ENCODE measurements around the gene CDH6. TPM values are rescaled to one million over a fixed set of nuclear protein-coding genes. Genes with fewer than 3 reads are reported as not detected.
A peak's percentile ranks its signal among the peaks of the same experiment; 100 is the strongest.

The CDH6 gene
- total and polyA plus RNA-seq, 10 donors = 0.11 to 2.7 (median 0.60) TPM

GRCh38 chr5:31268256-31268655 lies 74.8 kb downstream of the CDH6 start:
- Histone ChIP-seq H3K4me3 (no peak overlapping the region), H3K27me3 (replicated peaks in 1 of 7) (no peaks in the 10 kb centered on the region), H3K36me3 (no peaks in the 10 kb centered on the region), H3K9me3 (no peaks in the 10 kb centered on the region), H3K4me1 (no peaks in the 10 kb centered on the region), H3K27ac (no peak overlapping the region)
- DNase-seq = no peak
- intact Hi-C loops (cut with DNase I; ENCODE audit: low total_unique reads) = no loop called here
- WGBS, 5 donors = 74 to 90% (median 78%) methylated on average over 2 of the region's 2 CpGs
- TF ChIP-seq POLR2AphosphoS5 (IDR thresholded peaks at IDR 0.05) (no peak), POLR2A (IDR thresholded peaks at IDR 0.05) (no peak), CTCF (IDR thresholded peaks at IDR 0.05 in 8 of 11, conservative IDR thresholded peaks at IDR 0.05 in 3 of 11) (no peak)

GRCh38 chr5:31268686-31269085 lies 75.2 kb downstream of the CDH6 start:
- DNase-seq = no peak

GRCh38 chr5:31269259-31269658 lies 75.8 kb downstream of the CDH6 start:
- no peaks in the 10 kb centered on the region for H3K27me3 ChIP-seq (replicated peaks in 1 of 7)
- WGBS, 5 donors = 43 to 75% (median 63%) methylated on average over 4 of the region's 4 CpGs
- DNase-seq = no peak
- H3K36me3 ChIP-seq = no peaks in the 10 kb centered on the region
- no peaks in the 10 kb centered on the region for H3K9me3 ChIP-seq
- H3K27ac ChIP-seq = no peak overlapping the region
- TF ChIP-seq POLR2AphosphoS5 (IDR thresholded peaks at IDR 0.05) (no peak), POLR2A (IDR thresholded peaks at IDR 0.05) (no peak)
- intact Hi-C loops (cut with DNase I; ENCODE audit: low total_unique reads) = no loop called here
- H3K4me1 ChIP-seq = no peaks in the 10 kb centered on the region
- no peak overlapping the region for H3K4me3 ChIP-seq

More at GRCh38 chr5:31268686-31269085, 75.2 kb downstream of the CDH6 start:
- no peaks in the 10 kb centered on the region for H3K27me3 ChIP-seq (replicated peaks in 1 of 7)
- intact Hi-C loops (cut with DNase I; ENCODE audit: low total_unique reads) = no loop called here
- TF ChIP-seq POLR2A (IDR thresholded peaks at IDR 0.05) = no peak
- no peak for TF ChIP-seq CTCF (IDR thresholded peaks at IDR 0.05 in 8 of 11, conservative IDR thresholded peaks at IDR 0.05 in 3 of 11)
- TF ChIP-seq POLR2AphosphoS5 (IDR thresholded peaks at IDR 0.05) = no peak
- no peak overlapping the region for H3K4me3 ChIP-seq
- no peaks in the 10 kb centered on the region for H3K36me3 ChIP-seq
- H3K9me3 ChIP-seq = no peaks in the 10 kb centered on the region
- no peaks in the 10 kb centered on the region for H3K4me1 ChIP-seq
- 24 to 48% (median 42%) methylated on average over 4 of the region's 4 CpGs for WGBS, 5 donors
- no peak overlapping the region for H3K27ac ChIP-seq

- no peak for DNase-seq
- no peaks in the 10 kb centered on the region for H3K9me3 ChIP-seq
- H3K36me3 ChIP-seq = no peaks in the 10 kb centered on the region
- TF ChIP-seq POLR2A (IDR thresholded peaks at IDR 0.05) (no peak), POLR2AphosphoS5 (IDR thresholded peaks at IDR 0.05) (no peak), CTCF (IDR thresholded peaks at IDR 0.05 in 8 of 11, conservative IDR thresholded peaks at IDR 0.05 in 3 of 11) (peak in 5 of 11 experiments; percentile 29 to 42 (median 38))
- H3K27ac ChIP-seq = no peak overlapping the region
- no peaks in the 10 kb centered on the region for H3K4me1 ChIP-seq
- no peak overlapping the region for H3K4me3 ChIP-seq
- no peaks in the 10 kb centered on the region for H3K27me3 ChIP-seq (replicated peaks in 1 of 7)
- intact Hi-C loops (cut with DNase I; ENCODE audit: low total_unique reads) = no loop called here
- 63 to 70% (median 66%) methylated on average over 5 of the region's 5 CpGs for WGBS, 5 donors
Measured at GRCh38 chr5:31270396-31270795, 76.9 kb downstream of the CDH6 start.

GRCh38 chr5:31271567-31271966 lies 78.1 kb downstream of the CDH6 start:
- Histone ChIP-seq H3K9me3 (no peaks in the 10 kb centered on the region), H3K4me1 (no peaks in the 10 kb centered on the region), H3K36me3 (no peaks in the 10 kb centered on the region), H3K27me3 (replicated peaks in 1 of 7) (no peaks in the 10 kb centered on the region), H3K27ac (no peak overlapping the region), H3K4me3 (no peak overlapping the region)
- intact Hi-C loops (cut with DNase I; ENCODE audit: low total_unique reads) = no loop called here
- WGBS, 5 donors = 73 to 86% (median 79%) methylated on average over 6 of the region's 6 CpGs
- TF ChIP-seq POLR2A (IDR thresholded peaks at IDR 0.05) (no peak), POLR2AphosphoS5 (IDR thresholded peaks at IDR 0.05) (no peak), CTCF (IDR thresholded peaks at IDR 0.05 in 8 of 11, conservative IDR thresholded peaks at IDR 0.05 in 3 of 11) (no peak)
- DNase-seq = no peak

All from spleen (tissue), 11 donors.